Keratinocyte (primary cell): ENCODE measurements around the gene CLEC18A. TPM values are rescaled to one million over a fixed set of nuclear protein-coding genes. Genes with fewer than 3 reads are reported as not detected.
"Not testable (repeated sequence)": the region's sequence is repeated elsewhere in the genome, so short reads cannot be mapped to it uniquely, and the experiment has no call there.

Experiments
- DNase-seq: peaks from one replicate; pipeline ENCODE4 v3.0.0-alpha.2; 2011; ENCODE audit warnings: low read depth, missing footprints, low spot score
- FAIRE-seq: peaks from 2 replicates; lab custom pipeline; 2011; peaks lifted over from hg19 to GRCh38; lab: Jason Lieb, UNC
- H2AFZ ChIP-seq: 2 replicates; pipeline ENCODE4 v1.6.0; 2012; ENCODE audit warnings: low read length, control low read depth, inconsistent platforms; ENCODE audit not compliant: control insufficient read depth
- H3K27ac ChIP-seq: 2 replicates; pipeline ENCODE4 v1.5.1; 2011; ENCODE audit warnings: low read length; ENCODE audit not compliant: control insufficient read depth, insufficient read depth
- H3K27me3 ChIP-seq: 3 replicates; pipeline ENCODE4 v1.6.0; 2011; ENCODE audit warnings: low read length; ENCODE audit not compliant: control insufficient read depth, insufficient read depth; ENCODE audit errors: extremely low read depth
- H3K36me3 ChIP-seq, 2 experiments: 2 replicates in 1 of 2; 3 replicates in 1 of 2; pipeline ENCODE4 v1.5.1; 2011; ENCODE audit warnings: low read length in 2 of 2, mild to moderate bottlenecking in 1 of 2; ENCODE audit not compliant: control insufficient read depth in 2 of 2, insufficient read depth in 2 of 2; ENCODE audit errors: extremely low read depth in 1 of 2
- H3K4me1 ChIP-seq: 3 replicates; pipeline ENCODE4 v1.5.1; 2011; ENCODE audit warnings: low read length; ENCODE audit not compliant: control insufficient read depth, insufficient read depth; ENCODE audit errors: extremely low read depth
- H3K4me2 ChIP-seq: 3 replicates; pipeline ENCODE4 v1.6.0; 2011; ENCODE audit warnings: low read depth, low read length; ENCODE audit not compliant: control insufficient read depth, insufficient read depth; ENCODE audit errors: extremely low read depth
- H3K4me3 ChIP-seq, 3 experiments: fragments of 200-600 bp in 1 of 3; sonication (generic) in 1 of 3; 2 replicates in 2 of 3; 3 replicates in 1 of 3; pipeline ENCODE4 v1.5.1; 2011 to 2016; ENCODE audit warnings: low read length in 3 of 3, mild to moderate bottlenecking in 3 of 3, control low read depth in 2 of 3, inconsistent platforms in 1 of 3, low read depth in 1 of 3, mixed read lengths in 1 of 3, mixed run types in 1 of 3, moderate library complexity in 1 of 3; ENCODE audit not compliant: control insufficient read depth in 2 of 3, insufficient read depth in 2 of 3; ENCODE audit errors: extremely low read depth in 1 of 3
- H3K79me2 ChIP-seq: 2 replicates; pipeline ENCODE4 v1.6.0; 2012; ENCODE audit warnings: low read length; ENCODE audit not compliant: control insufficient read depth, insufficient read depth
- H3K9ac ChIP-seq: 3 replicates; pipeline ENCODE4 v1.6.0; 2011; ENCODE audit warnings: low read length; ENCODE audit not compliant: control insufficient read depth, insufficient read depth; ENCODE audit errors: extremely low read depth
- H3K9me1 ChIP-seq: 3 replicates; pipeline ENCODE4 v1.6.0; 2011; ENCODE audit warnings: low read length; ENCODE audit not compliant: control insufficient read depth, insufficient read depth; ENCODE audit errors: extremely low read depth
- H3K9me3 ChIP-seq: 2 replicates; pipeline ENCODE4 v1.5.1; 2012; ENCODE audit warnings: low read depth, low read length; ENCODE audit not compliant: control insufficient read depth
- H4K20me1 ChIP-seq: 3 replicates; pipeline ENCODE4 v1.6.0; 2011; ENCODE audit warnings: low read length; ENCODE audit not compliant: control insufficient read depth, insufficient read depth; ENCODE audit errors: extremely low read depth
- dilution Hi-C: fragments of 300-500 bp; cut with MboI; formaldehyde crosslinking; loops from one replicate; pipeline ENCODE4 v1.7.0; 2020; ENCODE audit warnings: low sequenced_read_pairs; ENCODE audit not compliant: extremely low pct_ligation_motif_present
- polyA plus RNA-seq, 5 experiments: library from polyadenylated mRNA; depleted of rRNA in 3 of 5; stranded (reverse) in 3 of 5; stranded (forward) in 1 of 5; unstranded in 1 of 5; fragments of >200 nt; gene quantifications; 1 replicate in 1 of 5; 2 replicates in 3 of 5; 3 replicates in 1 of 5; pipeline versions ENCODE4 v1.2.1 to v1.2.3, GENCODE V29; 2011 to 2012; ENCODE audit warnings: missing spikeins in 2 of 5, low read depth in 1 of 5, low replicate concordance in 1 of 5

The CLEC18A gene
- polyA plus RNA-seq, 1 donor (not counting 4 experiments of a cell fraction or from before 2014, with no cell fraction given) = 0.14 TPM

DNA sequence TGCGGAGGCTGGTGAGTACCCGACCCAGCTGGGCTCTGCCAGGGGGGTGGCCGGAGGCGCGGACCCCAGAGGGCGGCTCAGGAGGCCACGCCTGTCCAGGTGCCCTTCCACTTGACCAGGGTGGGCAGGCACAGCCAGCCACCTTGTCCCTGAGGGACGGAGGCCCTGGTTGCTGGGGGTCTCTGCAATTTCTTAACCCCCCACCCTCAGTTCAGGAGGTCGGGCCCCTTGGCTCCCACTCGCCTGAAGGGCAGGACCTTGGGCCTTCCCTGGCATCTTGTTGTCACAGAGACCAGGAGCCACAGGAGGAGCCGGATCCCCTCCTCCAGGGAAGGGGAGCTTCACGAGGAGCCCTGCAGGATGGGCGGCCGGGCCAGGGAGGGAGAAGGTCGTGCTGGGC is 982 bp downstream of the CLEC18A start:
- H3K9me3 ChIP-seq, H3K9me1 ChIP-seq, H4K20me1 ChIP-seq, H3K9ac ChIP-seq, H3K4me2 ChIP-seq, dilution Hi-C loops, H3K36me3 ChIP-seq, H3K4me3 ChIP-seq, FAIRE-seq, H3K79me2 ChIP-seq, H3K4me1 ChIP-seq, H3K27ac ChIP-seq, H3K27me3 ChIP-seq, DNase-seq, H2AFZ ChIP-seq: not testable (repeated sequence)

DNA sequence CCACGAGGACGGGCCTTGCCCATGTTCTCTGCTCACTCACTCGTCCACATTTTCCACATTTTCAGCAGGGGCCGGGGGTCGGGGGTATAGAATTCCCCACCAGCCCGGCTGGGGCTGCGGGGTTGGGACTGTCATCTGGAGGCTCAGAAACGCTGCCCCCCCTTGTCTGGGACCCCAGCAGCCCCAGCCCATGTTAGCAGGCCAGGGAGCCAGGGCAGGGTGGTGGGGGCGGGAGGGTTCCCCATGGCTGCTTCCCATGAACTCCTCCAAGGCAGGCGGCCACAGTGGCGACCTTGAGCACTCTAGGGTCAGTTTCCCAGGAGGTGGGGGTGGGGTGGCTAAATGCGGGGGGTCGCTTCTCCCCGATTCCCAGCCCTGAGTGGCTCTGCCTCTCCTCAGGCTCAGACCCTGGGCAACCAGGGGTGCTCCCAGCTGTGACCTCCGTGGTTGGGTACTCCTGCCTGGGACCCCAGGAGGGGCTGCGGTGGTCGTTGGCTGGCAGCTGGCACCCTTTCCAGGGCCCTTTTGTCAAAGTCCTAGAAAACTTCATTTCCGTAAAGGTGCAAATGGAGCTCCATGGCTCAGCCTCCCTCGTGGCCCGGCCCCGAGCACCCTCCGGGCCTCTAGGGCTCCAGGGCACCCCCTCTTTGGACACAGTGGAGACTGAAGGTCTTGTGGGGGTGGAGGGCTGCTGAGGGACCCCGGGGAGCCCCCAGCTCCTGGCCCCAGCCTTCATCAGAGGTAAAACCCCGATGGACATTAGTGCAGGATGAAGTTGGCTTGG is 1.6 kb downstream of the CLEC18A start:
- H3K4me1 ChIP-seq, H3K27ac ChIP-seq, FAIRE-seq, H3K4me3 ChIP-seq, H4K20me1 ChIP-seq, H3K79me2 ChIP-seq, H3K9ac ChIP-seq, H2AFZ ChIP-seq, DNase-seq, dilution Hi-C loops, H3K9me1 ChIP-seq, H3K4me2 ChIP-seq, H3K9me3 ChIP-seq, H3K36me3 ChIP-seq, H3K27me3 ChIP-seq: not testable (repeated sequence)

DNA sequence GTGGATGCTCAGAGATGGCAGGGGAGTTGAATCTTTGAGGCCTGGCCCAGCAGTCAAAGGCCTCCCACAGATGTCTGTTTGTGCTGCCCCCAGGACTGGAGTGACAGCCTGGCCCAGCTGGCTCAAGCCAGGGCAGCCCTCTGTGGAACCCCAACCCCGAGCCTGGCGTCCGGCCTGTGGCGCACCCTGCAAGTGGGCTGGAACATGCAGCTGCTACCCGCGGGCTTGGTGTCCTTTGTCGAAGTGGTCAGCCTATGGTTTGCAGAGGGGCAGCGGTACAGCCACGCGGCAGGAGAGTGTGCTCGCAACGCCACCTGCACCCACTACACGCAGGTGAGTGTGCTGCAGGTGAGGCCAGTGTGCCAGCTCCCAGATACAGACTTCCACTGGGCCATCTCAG is 3.1 kb downstream of the CLEC18A start:
- DNase-seq, H3K9me1 ChIP-seq, FAIRE-seq, H3K9ac ChIP-seq, H3K27me3 ChIP-seq, H3K4me2 ChIP-seq, H3K9me3 ChIP-seq, H4K20me1 ChIP-seq, H3K4me3 ChIP-seq, H3K79me2 ChIP-seq, H2AFZ ChIP-seq, H3K36me3 ChIP-seq, H3K27ac ChIP-seq, H3K4me1 ChIP-seq, dilution Hi-C loops: not testable (repeated sequence)

DNA sequence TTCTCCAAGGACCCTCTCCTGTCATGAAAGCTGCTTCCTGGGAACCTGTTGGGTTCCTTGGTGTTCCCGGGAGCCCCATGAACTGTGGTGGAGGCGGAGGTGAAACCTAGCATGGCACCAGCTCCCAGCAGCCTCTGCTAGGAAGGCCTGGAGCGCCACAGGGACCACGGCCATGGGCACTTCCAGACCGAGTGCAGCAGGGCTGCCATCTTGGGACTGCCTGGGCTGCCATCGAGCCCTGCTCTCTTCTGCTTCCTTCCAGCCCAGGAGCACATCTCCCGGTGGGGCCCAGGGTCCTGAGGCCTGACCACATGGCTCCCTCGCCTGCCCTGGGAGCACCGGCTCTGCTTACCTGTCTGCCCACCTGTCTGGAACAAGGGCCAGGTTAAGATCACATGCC is 12.2 kb downstream of the CLEC18A start:
- H2AFZ ChIP-seq, H4K20me1 ChIP-seq, H3K4me2 ChIP-seq, H3K4me3 ChIP-seq, H3K4me1 ChIP-seq, dilution Hi-C loops, H3K9me1 ChIP-seq, H3K9me3 ChIP-seq, H3K27me3 ChIP-seq, DNase-seq, FAIRE-seq, H3K27ac ChIP-seq, H3K9ac ChIP-seq, H3K79me2 ChIP-seq, H3K36me3 ChIP-seq: not testable (repeated sequence)

DNA sequence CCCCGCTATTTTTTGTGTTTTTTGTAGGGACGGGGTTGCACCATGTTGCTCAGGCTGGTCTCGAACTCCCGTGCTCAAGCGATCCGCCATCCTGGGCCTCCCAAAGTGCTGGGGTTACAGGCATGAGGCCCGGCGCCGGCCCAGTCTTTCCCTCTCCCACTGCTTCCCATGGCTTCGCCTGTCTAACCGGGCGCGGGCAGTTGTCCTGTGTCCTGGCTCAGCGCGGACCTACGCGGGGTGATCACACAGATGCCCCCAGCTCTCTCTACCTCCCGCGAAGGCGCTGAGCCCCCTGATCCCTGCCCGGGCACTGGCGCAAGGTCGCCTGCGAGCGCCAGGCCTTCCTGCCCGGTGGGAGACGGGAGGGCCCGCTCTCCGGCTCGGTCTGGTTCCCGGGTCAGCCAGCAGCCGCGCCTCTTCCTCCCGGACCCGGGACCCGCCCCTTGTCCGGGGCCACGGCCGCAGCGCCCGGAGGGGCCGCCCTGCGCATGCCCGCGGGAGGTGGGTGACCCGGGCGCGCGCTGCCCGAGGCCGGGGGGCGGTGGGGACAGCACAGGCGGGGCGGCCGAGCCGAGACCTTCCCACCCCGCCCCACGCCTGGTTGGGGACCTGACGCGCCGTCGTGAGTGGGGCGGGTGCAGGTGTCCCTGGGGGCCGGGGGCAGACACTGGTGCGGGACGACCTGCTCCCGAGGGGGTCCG is 14.0 kb downstream of the CLEC18A start:
- H3K9ac ChIP-seq, H4K20me1 ChIP-seq, H3K4me3 ChIP-seq, H3K4me2 ChIP-seq, H3K79me2 ChIP-seq, FAIRE-seq, H3K9me1 ChIP-seq, H2AFZ ChIP-seq, H3K9me3 ChIP-seq, dilution Hi-C loops, H3K27me3 ChIP-seq, H3K4me1 ChIP-seq, H3K36me3 ChIP-seq, DNase-seq, H3K27ac ChIP-seq: not testable (repeated sequence)
